HL-60 (cell line): ENCODE measurements around the gene PCOLCE2.

Experiments used
- CTCF ChIP-seq: IDR thresholded peaks from one replicate; pipeline ENCODE4 v1.5.1; 2011; ENCODE audit warnings: low read length, control low read depth, inconsistent platforms; ENCODE audit not compliant: insufficient read depth
- POLR2AphosphoS5 ChIP-seq: IDR thresholded peaks from 2 replicates; pipeline ENCODE4 v1.6.1; 2012; ENCODE audit warnings: low read depth
- REST ChIP-seq: IDR thresholded peaks from 2 replicates; pipeline ENCODE4 v1.6.1; 2012; ENCODE audit warnings: low read depth; ENCODE audit not compliant: insufficient replicate concordance
- SPI1 ChIP-seq: IDR thresholded peaks from 2 replicates; pipeline ENCODE4 v1.6.1; 2012; ENCODE audit warnings: low read depth, mild to moderate bottlenecking, borderline replicate concordance

- TF ChIP-seq POLR2AphosphoS5 (no peak), CTCF (no peak), REST (no peak), SPI1 (no peak)
These were observed 45.4 kb upstream of the PCOLCE2 start for GRCh38 chr3:142934128-142934886.
